GM12873 (cell line): ENCODE measurements around the gene NDUFA5.

Experiments used
- CTCF ChIP-seq: IDR thresholded peaks from 2 replicates; pipeline ENCODE4 v1.5.1; 2012; ENCODE audit warnings: low read depth, mild to moderate bottlenecking, moderate library complexity, low read length, control low read depth; ENCODE audit not compliant: insufficient read depth; ENCODE audit errors: missing control alignments

Gene NDUFA5

DNA sequence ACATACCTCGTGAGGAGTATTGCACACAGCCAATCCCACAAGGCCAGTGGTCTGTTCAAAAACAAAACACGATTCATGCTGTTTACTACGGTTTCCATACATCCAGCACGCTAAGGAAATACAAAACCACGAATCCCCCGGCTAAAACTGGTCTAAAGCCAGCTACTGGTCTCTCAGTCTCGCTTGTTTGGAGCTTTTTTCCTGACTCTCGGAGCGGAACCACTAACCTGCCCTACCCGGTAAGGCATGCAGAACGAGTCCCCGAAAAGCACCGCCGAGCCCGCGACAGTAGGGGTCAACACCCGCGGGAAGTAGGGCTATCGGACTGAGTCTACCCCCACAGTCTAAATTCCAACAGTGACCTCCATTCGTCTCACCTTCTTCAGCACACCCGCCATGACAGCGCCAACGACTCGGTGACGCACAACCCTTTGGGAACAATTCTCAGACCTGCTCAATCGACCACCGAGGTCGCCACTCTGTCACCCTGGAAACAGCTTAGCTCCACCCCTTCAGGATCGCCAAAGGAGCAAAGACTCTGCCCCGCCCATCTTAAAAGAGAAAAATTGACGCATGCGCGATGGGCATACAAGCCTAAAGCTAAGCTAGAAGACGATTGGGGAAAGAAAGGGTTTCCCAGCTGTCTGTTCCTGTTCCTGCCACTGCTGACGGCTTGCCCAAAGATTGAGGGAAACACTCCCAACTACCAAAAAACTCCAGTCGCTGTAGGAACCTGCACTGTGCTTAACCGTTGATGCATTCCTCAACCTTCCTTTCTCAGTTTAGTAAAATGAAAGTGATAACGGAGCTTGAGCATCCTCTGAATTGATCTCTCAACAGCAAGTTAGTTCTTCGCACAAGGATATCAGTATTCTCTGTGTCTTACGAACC lies at the start of gene NDUFA5:
Gene NDUFA5 (minus strand): TSS at position 421 of the 891 bp plus-strand sequence. CDS start 23 bp downstream, at position 398.
- no peak for TF ChIP-seq CTCF

DNA sequence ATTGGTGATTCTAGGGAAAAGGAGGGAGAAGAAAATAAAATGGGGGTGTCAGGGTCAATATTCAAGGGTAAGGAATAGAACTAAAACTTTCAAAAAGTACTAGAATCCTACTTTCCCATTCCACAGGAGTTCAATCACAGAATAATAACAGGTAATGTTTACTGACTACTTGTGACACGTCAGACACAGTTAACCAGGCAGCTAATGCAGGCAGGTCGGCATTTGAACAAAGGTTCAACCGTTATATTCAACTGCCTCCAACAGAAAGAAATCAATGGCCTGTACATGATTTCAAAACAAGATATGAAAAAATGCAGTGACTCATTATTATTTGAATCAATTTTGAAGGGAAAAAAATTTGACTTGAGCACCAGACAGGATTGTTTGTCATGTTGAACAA lies 47.1 kb upstream of the NDUFA5 start:
- TF ChIP-seq CTCF: no peak

DNA sequence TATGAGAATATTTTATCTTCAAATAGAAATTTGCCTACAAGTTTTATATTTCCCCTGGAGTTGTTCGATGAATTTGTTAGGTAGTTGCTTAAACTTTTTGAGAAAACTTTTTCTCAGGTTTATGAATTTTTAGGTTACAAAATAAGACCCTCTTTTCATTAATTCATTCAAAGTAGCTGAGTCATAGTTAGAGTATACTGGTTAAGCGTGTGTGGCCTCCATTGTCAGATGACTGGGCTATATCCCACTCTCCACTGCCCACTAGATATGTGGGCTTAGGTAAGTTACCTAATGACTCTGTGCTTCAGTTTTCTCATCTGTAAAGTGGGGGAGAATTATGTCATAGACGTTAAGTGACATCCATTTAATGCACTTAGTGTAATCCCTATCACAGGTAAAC lies 45.0 kb upstream of the NDUFA5 start:
- no peak for TF ChIP-seq CTCF

GRCh38 chr7:123601530-123601929 lies 43.9 kb upstream of the NDUFA5 start, which contains the start of gene ASB15:
TSS of gene ASB15 (plus strand) at chr7:123601821. CDS start at chr7:123614503, 12,682 bp downstream.
- no peak for TF ChIP-seq CTCF

- TF ChIP-seq CTCF: no peak
Observed at GRCh38 chr7:123600876-123601275, 43.3 kb upstream of the NDUFA5 start.

DNA sequence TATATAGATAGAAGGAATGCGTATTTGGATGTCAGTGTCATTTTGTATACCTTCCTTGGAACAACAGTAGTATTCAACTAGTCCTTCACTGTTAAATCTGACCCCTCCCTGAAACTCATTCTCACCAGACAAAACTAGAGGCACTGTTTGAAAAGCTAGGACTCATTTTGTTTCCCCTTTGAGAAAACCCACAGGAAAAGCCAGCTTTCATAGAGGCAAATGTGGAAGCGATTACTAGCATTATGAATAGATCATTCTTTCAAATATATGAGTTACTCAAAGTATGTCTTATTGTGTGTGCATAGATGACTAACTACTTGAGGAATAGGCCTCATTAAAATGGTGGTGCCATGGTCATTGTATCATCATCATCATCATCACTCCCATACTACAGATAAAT lies 42.1 kb upstream of the NDUFA5 start:
- no peak for TF ChIP-seq CTCF

DNA sequence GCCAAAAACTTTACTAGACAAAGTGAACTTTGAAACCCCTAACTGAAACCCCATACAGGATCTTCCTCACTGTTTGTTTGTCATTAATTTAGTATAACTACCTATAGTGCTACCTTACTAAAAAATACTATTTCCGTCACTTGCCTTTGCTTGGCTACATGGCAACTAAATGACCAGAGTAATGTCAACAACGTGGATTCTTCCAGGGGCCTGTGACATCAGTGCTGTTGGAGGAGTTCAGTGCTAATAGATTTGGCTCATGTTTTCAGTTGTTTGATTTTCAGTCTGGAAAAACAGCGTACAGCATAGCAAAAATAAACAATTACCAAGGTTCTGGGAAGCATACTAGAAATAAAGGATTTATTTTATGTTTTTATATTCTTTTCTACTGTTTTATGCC lies 41.0 kb upstream of the NDUFA5 start:
- no peak for TF ChIP-seq CTCF
